NCI-H510A (cell line): Measurements from ENCODE around the gene LRRC58.
"Not testable (repeated sequence)": the region's sequence is repeated elsewhere in the genome, so short reads cannot be mapped to it uniquely, and the experiment has no call there.

ENCODE experiments used
- DNase-seq: peaks from one replicate; lab custom pipeline; 2025; lab: John Stamatoyannopoulos, UW

The LRRC58 gene

DNA sequence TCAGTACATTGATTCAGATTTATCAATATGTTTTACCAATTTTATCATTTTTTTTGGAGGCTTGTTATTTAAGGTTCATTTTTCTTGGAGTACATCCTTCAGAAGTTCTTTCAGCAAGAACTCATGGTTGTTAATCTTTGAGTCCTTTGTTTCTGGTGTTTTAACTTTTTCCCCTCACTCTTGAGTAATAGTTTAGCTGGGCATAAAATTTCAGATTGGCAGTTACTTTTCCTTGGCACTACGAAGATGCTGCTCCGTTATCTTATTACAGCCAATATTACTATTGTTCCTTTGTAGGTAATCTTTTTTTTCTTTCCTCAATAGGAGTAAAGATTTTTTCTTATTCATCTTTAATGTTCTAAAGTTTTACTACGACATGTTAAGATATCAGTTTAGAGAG lies 9.8 kb downstream of the LRRC58 start:
- no peak for DNase-seq

DNA sequence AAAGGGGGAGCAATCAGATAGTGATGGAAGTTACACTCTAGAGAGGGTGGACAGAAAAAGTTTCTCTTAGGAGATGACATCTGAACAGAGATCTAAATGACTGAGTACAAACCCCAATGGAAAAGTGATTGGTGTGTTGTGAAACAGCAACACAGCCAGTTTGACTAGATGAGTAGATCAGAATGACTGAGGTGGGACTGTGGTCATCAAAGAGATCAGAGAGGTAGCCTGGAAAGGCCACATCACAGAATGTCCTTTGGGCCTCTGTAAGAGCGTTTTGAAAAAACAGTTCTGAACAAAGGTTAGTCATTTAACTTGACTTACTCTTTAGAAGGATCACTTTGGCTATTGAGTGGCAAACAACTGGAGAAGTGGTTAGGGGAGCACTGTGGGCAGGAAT lies 10.6 kb downstream of the LRRC58 start:
- no peak for DNase-seq

- no peak for DNase-seq
Observed at GRCh38 chr3:120332646-120333045, 16.5 kb downstream of the LRRC58 start.

GRCh38 chr3:120331076-120331475 lies 18.1 kb downstream of the LRRC58 start:
- no peak for DNase-seq

DNA sequence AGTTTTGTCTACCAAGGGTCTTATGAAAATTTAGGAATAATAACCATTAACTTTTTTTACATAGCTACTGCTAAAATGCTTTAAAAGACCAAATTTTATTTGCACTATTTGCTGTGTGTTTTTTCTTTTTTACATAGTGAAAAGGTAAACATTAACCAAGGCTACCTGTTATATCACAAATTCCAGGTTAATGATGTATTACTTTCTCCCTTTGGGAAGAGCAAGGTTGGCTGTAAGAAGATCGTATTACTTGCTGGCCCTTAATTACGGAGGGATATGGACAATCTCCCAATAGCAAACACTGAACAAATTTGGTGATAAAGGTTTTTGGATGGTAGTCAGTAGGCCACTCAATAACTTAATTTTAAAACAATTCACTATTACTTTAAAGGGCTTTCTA lies 22.4 kb downstream of the LRRC58 start:
- no peak for DNase-seq

- DNase-seq = no peak
Observed at GRCh38 chr3:120324190-120324589, 25.0 kb downstream of the LRRC58 start.

DNA sequence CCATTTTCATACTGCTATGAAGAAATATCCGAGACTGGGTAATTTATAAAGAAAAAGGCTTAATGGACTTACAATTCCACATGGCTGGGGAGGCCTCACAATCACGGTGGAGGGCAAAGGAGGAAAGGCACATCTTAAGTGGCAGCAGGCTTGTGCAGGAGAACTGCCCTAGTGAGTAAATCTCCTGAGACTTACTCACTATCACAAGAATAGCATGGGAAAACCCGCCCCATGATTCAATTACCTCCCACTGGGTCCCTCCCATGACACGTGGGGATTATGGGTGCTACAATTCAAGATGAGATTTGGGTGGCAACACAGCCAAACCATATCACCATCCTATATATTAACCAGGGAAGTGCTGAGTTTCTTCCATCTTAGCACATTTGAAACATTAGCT lies 25.4 kb downstream of the LRRC58 start:
- DNase-seq = not testable (repeated sequence)

GRCh38 chr3:120311863-120312794 lies 37.0 kb downstream of the LRRC58 start:
- DNase-seq = no peak

GRCh38 chr3:120306519-120307455 lies 42.4 kb downstream of the LRRC58 start:
- DNase-seq = no peak

GRCh38 chr3:120304616-120305015 lies 44.5 kb downstream of the LRRC58 start:
- no peak for DNase-seq

DNA sequence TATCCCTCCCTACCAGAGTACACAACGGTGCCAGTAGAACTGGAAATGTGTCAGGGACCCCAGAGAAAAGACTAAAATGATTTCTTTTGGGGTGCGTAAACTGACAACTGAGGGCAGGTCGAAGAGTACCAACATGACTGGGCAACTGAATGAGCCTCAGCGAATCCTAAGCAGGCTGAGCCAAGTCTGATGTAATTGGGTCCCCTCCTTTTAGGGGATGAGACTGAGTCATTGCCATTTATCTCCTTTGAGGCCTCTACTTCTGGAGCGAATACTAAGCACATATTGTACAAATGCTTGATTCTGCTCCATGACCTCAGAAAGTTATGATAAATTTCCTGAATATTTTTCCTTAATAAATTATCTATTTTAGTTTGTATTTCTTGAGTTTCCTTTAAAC lies 46.8 kb downstream of the LRRC58 start:
- no peak for DNase-seq

GRCh38 chr3:120300971-120301370 lies 48.2 kb downstream of the LRRC58 start:
- DNase-seq = no peak

- DNase-seq = no peak
Observed at GRCh38 chr3:120299403-120299802, 49.8 kb downstream of the LRRC58 start.

GRCh38 chr3:120298996-120299395 lies 50.2 kb downstream of the LRRC58 start:
- no peak for DNase-seq

- not testable (repeated sequence) for DNase-seq
Observed at GRCh38 chr3:120291552-120291951, 57.6 kb downstream of the LRRC58 start.

DNA sequence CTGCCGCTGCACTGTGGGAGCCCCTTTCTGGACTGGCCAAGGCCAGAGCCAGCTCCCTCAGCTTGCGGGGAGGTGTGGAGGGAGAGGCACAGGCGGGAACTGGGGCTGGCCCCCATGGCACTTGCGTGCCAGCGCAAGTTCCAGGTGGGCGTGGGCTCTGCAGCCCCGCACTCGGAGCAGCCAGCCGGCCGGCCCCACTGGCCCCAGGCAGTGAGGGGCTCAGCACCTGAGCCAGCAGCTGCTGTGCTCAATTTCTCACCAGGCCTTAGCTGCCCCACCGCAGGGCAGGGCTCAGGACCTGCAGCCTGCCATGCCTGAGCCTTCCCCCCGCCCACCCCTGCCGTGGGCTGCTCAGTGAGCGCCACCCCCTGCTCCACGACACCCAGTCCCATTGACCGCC lies 59.5 kb downstream of the LRRC58 start:
- DNase-seq = no peak

DNA sequence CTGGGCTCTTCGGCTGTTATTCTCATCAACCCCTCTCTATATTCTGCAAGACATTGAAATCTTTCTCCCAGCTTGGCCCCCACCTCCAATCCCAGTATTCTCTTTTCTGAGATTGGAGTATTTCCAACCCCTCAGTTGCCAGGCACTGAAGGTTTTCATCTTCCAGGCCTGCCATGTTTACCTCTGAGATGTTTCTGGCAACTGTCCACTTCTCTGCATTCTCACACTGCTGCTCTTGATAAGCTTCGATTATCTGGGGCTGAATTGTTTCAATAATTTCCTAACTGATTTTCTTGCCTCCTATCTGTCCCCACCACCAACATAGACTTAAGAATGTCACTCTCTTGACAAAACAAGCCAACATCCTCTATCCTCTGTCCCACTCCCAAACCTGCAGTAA lies 62.7 kb downstream of the LRRC58 start:
- DNase-seq = no peak

DNA sequence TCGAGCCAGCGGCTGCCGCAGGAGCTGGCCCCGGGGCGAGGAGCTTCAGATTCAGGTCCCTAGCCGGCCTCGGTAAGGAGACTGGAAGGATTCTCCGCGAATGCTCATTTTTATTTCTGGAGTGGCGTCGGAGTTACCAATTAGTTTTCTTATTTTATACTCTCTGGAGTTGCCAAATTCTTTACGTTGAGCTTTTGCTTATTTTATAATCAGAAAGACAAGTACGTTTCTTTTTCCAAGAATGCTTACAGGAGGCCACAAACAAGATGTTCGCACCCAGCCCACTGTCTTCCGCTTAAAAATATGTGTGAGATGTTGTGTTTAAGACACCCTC lies 63.7 kb downstream of the LRRC58 start:
- DNase-seq = no peak

DNA sequence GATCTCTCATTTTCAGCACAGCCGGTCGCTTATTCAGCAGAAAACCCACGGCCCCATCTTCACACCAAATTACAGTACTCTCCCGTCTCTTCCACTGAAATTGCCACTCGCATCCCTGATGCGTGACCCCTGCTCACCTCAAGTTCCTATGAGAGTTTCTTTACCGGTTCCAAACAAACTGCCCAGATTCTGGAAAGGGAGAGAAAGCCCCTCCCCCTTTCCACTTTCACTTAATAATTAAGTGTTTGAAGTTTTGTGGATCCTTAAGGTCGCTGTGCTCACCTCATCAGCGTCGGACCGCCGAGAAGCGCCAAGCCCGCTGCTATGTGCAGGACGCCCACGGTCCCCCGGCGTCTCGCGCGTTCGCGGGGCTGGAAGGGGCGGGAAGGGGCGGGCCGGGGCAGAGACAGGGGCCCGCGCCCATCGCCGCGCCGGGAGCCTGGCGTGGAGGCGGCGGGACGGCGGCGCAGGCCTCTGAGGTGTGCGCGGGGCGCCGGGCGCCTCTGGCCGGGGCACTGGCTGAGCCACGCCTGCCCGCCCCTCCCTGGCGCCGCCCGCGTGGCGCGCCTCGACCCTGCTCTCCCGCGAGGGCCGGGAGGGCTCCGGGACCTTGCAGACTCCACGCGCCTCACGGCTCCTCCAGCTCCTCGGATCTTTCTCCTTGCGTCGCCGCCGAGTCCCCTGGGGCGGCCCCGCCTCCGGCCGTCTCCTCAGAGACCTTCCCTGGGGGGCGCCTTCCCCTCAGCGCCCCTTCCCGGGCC lies 64.2 kb downstream of the LRRC58 start, which contains the start of gene GPR156:
Gene GPR156 (minus strand): TSS at position 476 of the 761 bp plus-strand sequence. CDS start 41,124 bp downstream, outside the sequence.
- DNase-seq = no peak

GRCh38 chr3:120281261-120281660 lies 67.9 kb downstream of the LRRC58 start:
- no peak for DNase-seq

DNA sequence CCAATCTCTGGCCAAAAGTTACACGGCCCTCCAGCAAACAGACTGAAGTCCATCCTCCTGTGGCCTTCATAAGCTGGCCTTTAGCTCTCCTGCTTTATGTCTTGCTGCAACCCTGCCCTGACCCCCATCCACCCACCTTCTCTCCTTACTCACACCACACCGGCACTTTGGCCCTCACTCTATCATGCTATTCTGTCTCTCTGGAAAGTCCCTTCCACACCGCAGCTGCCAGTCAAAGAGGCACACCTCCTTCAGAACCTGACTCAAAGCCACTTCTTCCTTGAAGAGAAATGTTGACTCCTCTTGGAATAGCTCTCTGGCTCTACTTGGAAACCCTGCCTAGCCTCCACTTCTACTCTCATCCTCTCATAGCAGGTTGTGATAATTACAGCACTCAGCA lies 68.6 kb downstream of the LRRC58 start:
- DNase-seq = no peak

GRCh38 chr3:120280026-120280425 lies 69.1 kb downstream of the LRRC58 start:
- DNase-seq = no peak
